Activated naive CD4-positive, alpha-beta T cell treated with anti-CD3 and anti-CD28 coated beads for 36 hours (primary cell): ENCODE results near the gene TBC1D22A. TPM values are rescaled to one million over a fixed set of nuclear protein-coding genes. Genes with fewer than 3 reads are reported as not detected.
"Not testable (repeated sequence)": the region's sequence is repeated elsewhere in the genome, so short reads cannot be mapped to it uniquely, and the experiment has no call there.

Source experiments
- CTCF ChIA-PET: fragments of 350-600 bp; sonication (Branson Sonifier 250); formaldehyde crosslinking; loops from one replicate; lab custom pipeline; 2021; ENCODE audit warnings: antibody characterized with exemption; lab: Charles Lee
- DNase-seq: peaks from one replicate; pipeline ENCODE4 v3.0.0-alpha.2; 2020
- H3K27ac Mint-ChIP-seq: one replicate; pipeline ENCODE4 v1.8.0; 2021; ENCODE audit warnings: mild to moderate bottlenecking, mixed read lengths
- H3K27me3 Mint-ChIP-seq: one replicate; pipeline ENCODE4 v1.8.0; 2021; ENCODE audit warnings: low read depth, mixed read lengths
- H3K36me3 Mint-ChIP-seq: one replicate; pipeline ENCODE4 v1.8.0; 2021; ENCODE audit warnings: low read depth, mixed read lengths
- H3K4me1 Mint-ChIP-seq: one replicate; pipeline ENCODE4 v1.8.0; 2021; ENCODE audit warnings: low read depth, mixed read lengths
- H3K4me3 Mint-ChIP-seq: one replicate; pipeline ENCODE4 v1.8.0; 2021; ENCODE audit warnings: mild to moderate bottlenecking, moderate library complexity, mixed read lengths
- H3K9me3 Mint-ChIP-seq: one replicate; pipeline ENCODE4 v1.8.0; 2021; ENCODE audit warnings: mixed read lengths
- intact Hi-C: fragments of 100-400 bp; cut with micrococcal nuclease; formaldehyde crosslinking; loops from one replicate; pipeline ENCODE4 v1.15.1; 2023
- total RNA-seq, 2 experiments: library from RNA; stranded (reverse); gene quantifications; one replicate each; pipeline ENCODE4 v1.2.3, GENCODE V29; 2021

The TBC1D22A gene
- total RNA-seq, 2 experiments from 2014 or later, result 20.1 to 21.4 TPM

DNA sequence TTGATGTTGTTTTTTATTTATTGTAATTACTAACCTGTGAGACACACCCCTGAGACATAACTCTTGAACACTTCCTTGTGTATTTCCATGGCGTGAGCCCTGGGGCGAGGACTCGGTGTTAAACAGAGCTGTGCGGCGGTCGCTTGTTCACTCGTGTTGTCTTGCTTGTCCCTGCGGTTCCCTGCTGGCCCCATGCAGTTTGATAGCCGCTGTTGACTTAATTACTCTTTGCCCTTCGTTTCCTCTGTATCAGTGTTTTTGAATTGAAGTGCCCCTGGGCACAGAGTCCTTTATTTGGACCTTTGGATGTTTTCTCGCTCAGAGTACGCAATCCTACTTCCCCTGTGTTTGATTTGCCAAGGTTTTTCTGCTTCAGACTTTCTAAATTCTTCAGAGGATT is 52.7 kb downstream of the TBC1D22A start:
- intact Hi-C loops, result no loop called here
- H3K27me3 Mint-ChIP-seq, result no peaks in the 10 kb centered on the region
- H3K9me3 Mint-ChIP-seq, result peaks cover 2% of the 10 kb centered on the region
- H3K36me3 Mint-ChIP-seq, result peaks cover 12% of the 10 kb centered on the region
- H3K4me3 Mint-ChIP-seq, result no peak overlapping the region
- CTCF ChIA-PET, result interaction anchor here (0.7 kb wide), 1 partner anchor 14 kb away, joined by 3 read pairs; no protein-coding TSS in a partner anchor
- no peak overlapping the region for H3K27ac Mint-ChIP-seq
- peaks cover 36% of the 10 kb centered on the region for H3K4me1 Mint-ChIP-seq
- DNase-seq, result no peak

GRCh38 chr22:46815559-46815895 is 53.1 kb downstream of the TBC1D22A start:
- CTCF ChIA-PET, result interaction anchor here (0.6 to 0.7 kb wide), 2 partner anchors 15 to 459 kb away, joined by 3 read pairs; no protein-coding TSS in a partner anchor
- intact Hi-C loops, result no loop called here
- H3K9me3 Mint-ChIP-seq, result peaks cover 2% of the 10 kb centered on the region
- no peak for DNase-seq
- no peaks in the 10 kb centered on the region for H3K27me3 Mint-ChIP-seq
- peaks cover 14% of the 10 kb centered on the region for H3K36me3 Mint-ChIP-seq
- H3K27ac Mint-ChIP-seq, result no peak overlapping the region
- peaks cover 36% of the 10 kb centered on the region for H3K4me1 Mint-ChIP-seq
- no peak overlapping the region for H3K4me3 Mint-ChIP-seq

DNA sequence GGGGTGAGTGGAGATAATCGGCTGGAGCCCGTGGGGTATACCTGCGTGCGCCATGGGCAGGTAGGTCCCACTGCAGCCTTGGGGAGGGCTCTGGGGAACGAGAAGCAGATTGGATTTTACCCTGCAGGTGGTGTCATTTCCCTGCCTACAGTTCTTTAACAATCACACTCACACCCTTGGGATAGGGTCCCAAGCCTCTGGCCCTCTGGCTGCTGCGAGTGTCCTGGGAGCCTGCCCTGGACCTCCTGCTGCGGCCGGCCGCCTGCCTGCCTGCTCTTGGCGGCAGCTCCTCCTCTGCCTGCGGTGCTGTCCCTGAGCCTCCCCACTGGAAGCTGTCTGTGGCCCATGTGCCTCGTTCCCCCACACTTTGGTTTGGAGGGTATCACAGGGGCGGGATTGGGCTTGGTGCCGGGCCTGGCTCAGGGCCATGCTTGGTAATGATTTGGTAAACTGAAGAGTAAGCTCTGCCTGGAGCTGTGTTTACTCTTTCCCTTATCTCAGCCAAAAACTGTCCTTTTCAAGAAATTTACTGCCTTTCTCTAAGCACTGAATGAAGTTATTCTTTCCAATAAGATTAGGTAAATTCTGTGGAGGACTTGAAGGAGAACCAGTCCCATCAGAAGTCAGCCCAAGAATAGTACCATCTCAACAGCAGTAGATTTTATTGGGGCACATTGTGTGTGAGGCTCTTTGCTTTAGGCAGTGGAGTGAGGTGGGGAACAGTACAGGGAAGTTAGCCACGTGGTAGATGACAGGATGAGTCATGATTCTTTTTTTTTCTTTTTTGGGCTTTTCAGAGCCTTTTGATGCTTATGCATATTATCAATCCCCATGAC is 53.7 kb downstream of the TBC1D22A start:
- CTCF ChIA-PET, result interaction anchor here (0.6 to 1.2 kb wide), 3 partner anchors 14 to 458 kb away, joined by 3 to 10 read pairs (median 3); no protein-coding TSS in a partner anchor
- Mint-ChIP-seq H3K4me3 (no peak overlapping the region), H3K27ac (no peak overlapping the region), H3K27me3 (no peaks in the 10 kb centered on the region), H3K9me3 (peaks cover 2% of the 10 kb centered on the region), H3K36me3 (peaks cover 14% of the 10 kb centered on the region), H3K4me1 (peaks cover 38% of the 10 kb centered on the region)
- no peak for DNase-seq
- intact Hi-C loops, result no loop called here

GRCh38 chr22:46817390-46817789 is 54.9 kb downstream of the TBC1D22A start:
- H3K4me3 Mint-ChIP-seq, DNase-seq, intact Hi-C loops, H3K9me3 Mint-ChIP-seq, H3K27ac Mint-ChIP-seq, H3K27me3 Mint-ChIP-seq: not testable (repeated sequence)
- peaks cover 36% of the 10 kb centered on the region for H3K4me1 Mint-ChIP-seq
- CTCF ChIA-PET, result interaction anchor here (1.2 kb wide), 1 partner anchor 15 kb away, joined by 10 read pairs; no protein-coding TSS in a partner anchor
- H3K36me3 Mint-ChIP-seq, result peaks cover 15% of the 10 kb centered on the region

DNA sequence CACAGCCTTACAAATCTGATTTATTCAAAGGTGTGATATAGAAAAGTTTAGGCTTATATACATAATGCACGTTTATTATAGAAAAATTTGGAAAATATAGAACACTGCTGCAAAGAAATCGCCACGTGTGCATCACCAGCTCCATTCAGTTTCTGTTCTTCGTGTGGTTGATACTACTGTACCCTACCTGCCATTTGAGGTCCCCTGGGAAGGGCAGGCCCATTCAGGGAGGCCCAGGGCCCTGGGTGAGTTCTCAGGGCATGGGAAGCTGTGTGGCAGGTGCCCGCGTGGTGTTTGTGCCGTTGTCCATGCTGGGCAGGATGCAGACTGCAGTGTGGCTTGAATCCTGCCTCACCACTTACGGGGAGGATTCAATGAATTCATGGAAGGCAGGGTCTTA is 60.8 kb downstream of the TBC1D22A start:
- Mint-ChIP-seq H3K27me3 (no peaks in the 10 kb centered on the region), H3K4me1 (peaks cover 20% of the 10 kb centered on the region), H3K9me3 (no peaks in the 10 kb centered on the region), H3K36me3 (peaks cover 18% of the 10 kb centered on the region), H3K27ac (no peak overlapping the region), H3K4me3 (no peak overlapping the region)
- intact Hi-C loops, result no loop called here
- CTCF ChIA-PET, result interaction anchor here (1.2 kb wide), 1 partner anchor 65 kb away, joined by 3 read pairs; no protein-coding TSS in a partner anchor
- DNase-seq, result no peak

- H3K9me3 Mint-ChIP-seq, result no peaks in the 10 kb centered on the region
- no peaks in the 10 kb centered on the region for H3K27me3 Mint-ChIP-seq
- intact Hi-C loops, result no loop called here
- H3K4me1 Mint-ChIP-seq, result peaks cover 23% of the 10 kb centered on the region
- CTCF ChIA-PET, result interaction anchor here (1.2 kb wide), 1 partner anchor 65 kb away, joined by 3 read pairs; no protein-coding TSS in a partner anchor
- no peak overlapping the region for H3K4me3 Mint-ChIP-seq
- peaks cover 19% of the 10 kb centered on the region for H3K36me3 Mint-ChIP-seq
- DNase-seq, result no peak
- no peak overlapping the region for H3K27ac Mint-ChIP-seq
These were observed 61.2 kb downstream of the TBC1D22A start for GRCh38 chr22:46823654-46824053.

DNA sequence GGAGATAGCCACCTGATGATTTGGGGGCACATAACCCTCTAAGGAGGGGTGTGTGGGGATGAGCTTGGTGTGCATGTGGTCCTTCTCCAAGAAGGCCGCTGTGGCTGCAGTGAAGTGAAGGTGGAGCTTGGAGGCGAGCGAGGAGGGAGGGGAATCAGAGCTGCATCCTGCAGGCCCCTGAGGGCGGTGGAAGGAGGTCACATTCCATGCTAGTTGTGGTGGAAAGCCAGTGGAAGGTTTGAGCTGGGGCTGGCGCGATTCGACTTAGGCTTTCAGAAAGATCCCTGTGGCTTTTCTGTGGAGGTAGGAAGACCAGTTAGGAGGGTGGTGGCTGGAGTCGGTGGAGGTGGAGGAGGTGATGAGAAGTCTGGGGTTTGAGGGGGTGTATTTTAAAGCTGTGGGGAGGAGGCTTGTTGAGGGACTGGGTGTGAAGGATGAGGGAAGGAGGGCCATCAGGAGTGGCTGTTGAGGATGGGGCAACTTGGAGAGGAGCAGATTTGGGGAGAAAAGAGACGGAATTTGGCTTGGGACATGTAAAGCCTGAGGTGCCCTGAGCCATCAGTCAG is 62.0 kb downstream of the TBC1D22A start:
- Mint-ChIP-seq H3K27ac (no peak overlapping the region), H3K4me1 (peaks cover 18% of the 10 kb centered on the region), H3K36me3 (peaks cover 24% of the 10 kb centered on the region), H3K27me3 (no peaks in the 10 kb centered on the region), H3K4me3 (no peak overlapping the region), H3K9me3 (no peaks in the 10 kb centered on the region)
- CTCF ChIA-PET, result no interaction called here
- DNase-seq, result no peak
- intact Hi-C loops, result no loop called here

DNA sequence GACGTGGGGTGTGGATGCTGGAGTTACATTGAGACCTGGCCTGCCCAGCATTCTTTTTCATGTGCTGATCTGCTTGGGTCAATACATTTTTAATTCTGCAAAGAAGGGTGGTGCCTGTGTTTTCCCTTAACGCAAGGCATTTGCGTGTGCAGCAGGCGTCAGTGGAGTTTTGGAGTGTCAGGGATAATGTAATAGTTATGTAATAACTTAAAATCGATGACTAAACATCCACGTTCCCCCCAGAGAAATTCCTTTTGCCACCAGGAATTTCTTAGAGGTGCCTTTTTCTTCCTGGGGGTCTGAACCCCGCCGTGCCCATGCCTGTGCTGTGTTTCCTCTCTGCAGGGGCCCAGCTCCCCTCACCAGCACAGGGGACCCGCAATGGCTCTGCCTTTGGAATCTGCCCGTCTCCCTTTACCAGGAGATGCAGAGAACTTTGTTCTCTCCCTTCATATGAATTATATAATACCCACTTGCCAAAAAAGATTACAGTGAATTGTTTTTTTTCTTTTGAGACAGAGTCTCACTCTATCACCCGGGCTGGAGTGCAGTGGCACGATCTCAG is 62.6 kb downstream of the TBC1D22A start:
- no peak for DNase-seq
- no peak overlapping the region for H3K27ac Mint-ChIP-seq
- intact Hi-C loops, result no loop called here
- H3K4me3 Mint-ChIP-seq, result no peak overlapping the region
- H3K4me1 Mint-ChIP-seq, result peaks cover 17% of the 10 kb centered on the region
- no peaks in the 10 kb centered on the region for H3K27me3 Mint-ChIP-seq
- H3K36me3 Mint-ChIP-seq, result peaks cover 20% of the 10 kb centered on the region
- no peaks in the 10 kb centered on the region for H3K9me3 Mint-ChIP-seq
- CTCF ChIA-PET, result no interaction called here

DNA sequence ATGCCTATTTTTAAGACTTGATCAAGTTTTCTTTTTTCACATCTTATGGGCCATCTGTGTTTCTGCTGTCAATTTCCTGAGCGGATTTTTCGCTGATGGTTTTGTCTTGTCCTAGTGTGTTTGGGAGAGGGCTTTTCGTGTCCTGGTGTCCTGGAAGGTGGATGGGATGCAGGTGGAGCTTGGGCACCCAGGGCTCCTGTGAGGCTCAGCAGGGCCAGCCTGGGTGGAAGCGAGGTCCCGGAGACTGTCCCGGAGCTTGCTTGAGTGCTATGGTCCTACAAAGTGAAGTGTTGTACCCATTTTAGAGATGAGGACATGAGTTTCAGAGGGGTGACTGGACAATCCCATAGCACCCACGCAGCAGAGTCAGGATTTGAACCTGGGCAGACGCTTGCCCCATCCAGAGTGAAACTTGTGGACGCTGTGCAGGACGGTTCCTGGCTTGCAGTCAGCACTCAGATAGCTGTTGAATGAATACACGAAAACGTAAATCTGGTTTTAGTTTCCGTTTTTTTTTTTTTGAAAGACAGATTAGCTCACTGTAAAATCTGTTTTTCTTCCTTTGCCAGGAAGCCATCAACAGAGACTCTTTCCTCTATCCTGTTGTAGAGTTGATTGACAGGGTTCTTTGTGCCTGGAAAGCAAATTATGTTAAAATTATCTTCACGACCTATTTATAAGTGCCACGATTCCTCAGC is 64.1 kb downstream of the TBC1D22A start:
- no peak for DNase-seq
- H3K4me1 Mint-ChIP-seq, result peaks cover 16% of the 10 kb centered on the region
- H3K4me3 Mint-ChIP-seq, result no peak overlapping the region
- CTCF ChIA-PET, result interaction anchor here (0.6 to 1.8 kb wide), 2 partner anchors 68 to 439 kb away, joined by 3 to 6 read pairs; no protein-coding TSS in a partner anchor
- no peaks in the 10 kb centered on the region for H3K27me3 Mint-ChIP-seq
- no peak overlapping the region for H3K27ac Mint-ChIP-seq
- intact Hi-C loops, result no loop called here
- H3K36me3 Mint-ChIP-seq, result peaks cover 17% of the 10 kb centered on the region
- no peaks in the 10 kb centered on the region for H3K9me3 Mint-ChIP-seq

GRCh38 chr22:46827136-46827780 is 64.8 kb downstream of the TBC1D22A start:
- intact Hi-C loops, result no loop called here
- Mint-ChIP-seq H3K36me3 (peaks cover 17% of the 10 kb centered on the region), H3K27me3 (no peaks in the 10 kb centered on the region), H3K27ac (no peak overlapping the region), H3K4me1 (peaks cover 16% of the 10 kb centered on the region), H3K4me3 (no peak overlapping the region), H3K9me3 (no peaks in the 10 kb centered on the region)
- DNase-seq, result peak; percentile 18
- CTCF ChIA-PET, result interaction anchor here (1.8 kb wide), 1 partner anchor 69 kb away, joined by 6 read pairs; no protein-coding TSS in a partner anchor

DNA sequence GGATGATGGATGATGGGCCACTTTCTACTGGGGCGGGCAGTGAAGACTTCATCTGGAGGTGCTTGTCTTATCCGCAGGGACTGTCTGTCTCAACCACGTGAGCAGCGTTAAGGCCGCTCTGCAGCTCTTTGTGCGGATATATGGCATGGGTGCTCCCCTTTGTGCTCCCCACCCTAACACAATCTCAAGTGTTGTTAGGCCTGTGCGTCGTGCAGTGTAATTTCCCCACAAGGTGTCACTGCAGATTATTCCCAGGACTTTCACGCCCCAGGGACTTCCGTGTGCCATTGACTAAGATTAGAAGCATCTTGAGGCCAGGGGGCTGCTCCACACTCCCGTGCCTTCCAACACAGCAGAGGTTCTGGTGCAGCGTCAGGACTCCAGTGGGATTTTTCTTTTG is 65.3 kb downstream of the TBC1D22A start:
- Mint-ChIP-seq H3K4me3 (no peak overlapping the region), H3K27ac (no peak overlapping the region), H3K36me3 (peaks cover 15% of the 10 kb centered on the region), H3K4me1 (peaks cover 16% of the 10 kb centered on the region), H3K9me3 (no peaks in the 10 kb centered on the region), H3K27me3 (no peaks in the 10 kb centered on the region)
- intact Hi-C loops, result no loop called here
- no peak for DNase-seq
- CTCF ChIA-PET, result interaction anchor here (1.8 kb wide), 1 partner anchor 69 kb away, joined by 6 read pairs; no protein-coding TSS in a partner anchor
